Colonic mucosa (tissue), 4 donors: Measurements from ENCODE around the gene COMMD8. TPM values are rescaled to one million over a fixed set of nuclear protein-coding genes. Genes with fewer than 3 reads are reported as not detected.

Experiments used
- DNase-seq: peaks from one replicate; pipeline ENCODE4 v3.0.0-alpha.2; 2020
- H3K27ac ChIP-seq: fragments of 200-600 bp; one replicate; pipeline ENCODE4 v1.8.0; 2021
- H3K27me3 ChIP-seq: fragments of 200-600 bp; one replicate; pipeline ENCODE4 v1.8.0; 2021
- H3K36me3 ChIP-seq: fragments of 200-600 bp; one replicate; pipeline ENCODE4 v1.8.0; 2021
- H3K4me1 ChIP-seq: fragments of 200-600 bp; one replicate; pipeline ENCODE4 v1.8.0; 2021; ENCODE audit warnings: mild to moderate bottlenecking
- H3K4me3 ChIP-seq: fragments of 200-600 bp; one replicate; pipeline ENCODE4 v1.8.0; 2021
- H3K9ac ChIP-seq, 2 donors: one replicate each; pipeline ENCODE4 v1.7.0; 2013; ENCODE audit warnings: control low read depth in 2 of 2, low read depth in 2 of 2, low read length in 2 of 2
- H3K9me3 ChIP-seq: fragments of 200-600 bp; one replicate; pipeline ENCODE4 v1.8.0; 2021
- intact Hi-C: fragments of 100-400 bp; cut with DNase I; formaldehyde crosslinking; loops from one replicate; pipeline ENCODE4 v1.14.1; 2022
- total RNA-seq, 2 donors: library from RNA; stranded (reverse); fragmentation: NEBNext Ultra II Directional in 1 of 2; extraction: Animal tissue kit (Norgen Biotek cat#: 25700) in 1 of 2; gene quantifications; one replicate each; pipeline ENCODE4 v1.2.1, GENCODE V29; 2021
- TF ChIP-seq, protein P1 (sequence below): fragments of 200-600 bp; IDR thresholded peaks from one replicate; pipeline ENCODE4 v1.8.0; 2022; ENCODE audit warnings: antibody characterized with exemption, mild to moderate bottlenecking
- donor health status: healthy.
- donor health status: DM: no; HTN: no; CAD: no.
- donor health status: DM: no; HTN: no; CAD: no.

The COMMD8 gene
- total RNA-seq, 2 donors from 2014 or later = 18.6 to 21.8 TPM

DNA sequence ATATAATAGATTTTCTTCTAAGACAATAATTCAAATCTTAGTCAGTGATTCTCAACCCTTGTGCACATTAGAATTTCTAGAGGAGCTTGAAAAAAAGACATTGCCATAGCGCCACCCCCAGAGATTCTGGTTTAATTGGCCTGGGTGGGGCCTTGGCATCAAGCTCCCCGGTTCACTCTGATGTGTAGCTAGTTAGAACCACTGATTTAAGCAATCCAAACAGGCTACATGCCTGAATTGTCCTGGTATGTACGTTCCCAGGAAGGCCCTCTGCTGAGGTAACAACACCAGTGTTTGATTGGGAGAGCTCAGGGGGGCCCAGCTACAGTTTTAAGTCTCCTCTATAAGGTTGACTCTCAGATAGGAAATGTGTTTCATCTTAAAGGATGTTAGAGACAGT, 20.2 kb upstream of the COMMD8 start:
- Histone ChIP-seq H3K9me3 (no peaks in the 10 kb centered on the region), H3K4me1 (no peaks in the 10 kb centered on the region), H3K9ac (no peak overlapping the region), H3K27me3 (no peaks in the 10 kb centered on the region), H3K4me3 (no peak overlapping the region), H3K36me3 (no peaks in the 10 kb centered on the region), H3K27ac (no peak overlapping the region)
- no peak for DNase-seq
- TF ChIP-seq, protein P1, sequence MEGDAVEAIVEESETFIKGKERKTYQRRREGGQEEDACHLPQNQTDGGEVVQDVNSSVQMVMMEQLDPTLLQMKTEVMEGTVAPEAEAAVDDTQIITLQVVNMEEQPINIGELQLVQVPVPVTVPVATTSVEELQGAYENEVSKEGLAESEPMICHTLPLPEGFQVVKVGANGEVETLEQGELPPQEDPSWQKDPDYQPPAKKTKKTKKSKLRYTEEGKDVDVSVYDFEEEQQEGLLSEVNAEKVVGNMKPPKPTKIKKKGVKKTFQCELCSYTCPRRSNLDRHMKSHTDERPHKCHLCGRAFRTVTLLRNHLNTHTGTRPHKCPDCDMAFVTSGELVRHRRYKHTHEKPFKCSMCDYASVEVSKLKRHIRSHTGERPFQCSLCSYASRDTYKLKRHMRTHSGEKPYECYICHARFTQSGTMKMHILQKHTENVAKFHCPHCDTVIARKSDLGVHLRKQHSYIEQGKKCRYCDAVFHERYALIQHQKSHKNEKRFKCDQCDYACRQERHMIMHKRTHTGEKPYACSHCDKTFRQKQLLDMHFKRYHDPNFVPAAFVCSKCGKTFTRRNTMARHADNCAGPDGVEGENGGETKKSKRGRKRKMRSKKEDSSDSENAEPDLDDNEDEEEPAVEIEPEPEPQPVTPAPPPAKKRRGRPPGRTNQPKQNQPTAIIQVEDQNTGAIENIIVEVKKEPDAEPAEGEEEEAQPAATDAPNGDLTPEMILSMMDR = no peak
- intact Hi-C loops = no loop called here

DNA sequence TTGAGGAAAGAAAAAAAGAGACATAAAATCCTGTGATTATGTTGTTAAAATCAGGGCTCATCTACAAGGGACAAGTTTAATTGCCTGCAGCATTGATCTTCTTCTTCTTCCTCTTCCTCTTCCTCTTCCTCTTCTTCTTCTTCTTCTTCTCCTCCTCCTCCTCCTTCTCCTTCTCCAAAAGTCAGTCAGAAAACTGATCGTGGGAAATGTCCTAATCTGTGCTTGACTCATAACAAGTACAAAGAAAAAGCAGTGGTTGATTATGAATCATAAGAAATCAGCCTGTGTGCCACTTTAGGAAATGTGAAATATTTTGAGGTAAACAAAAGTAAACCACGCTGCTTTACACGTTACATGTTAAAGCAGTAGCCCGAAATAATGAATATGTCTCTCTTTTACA, 18.8 kb upstream of the COMMD8 start:
- Histone ChIP-seq H3K27ac (no peak overlapping the region), H3K4me1 (no peaks in the 10 kb centered on the region), H3K27me3 (no peaks in the 10 kb centered on the region), H3K9me3 (no peaks in the 10 kb centered on the region), H3K4me3 (no peak overlapping the region), H3K36me3 (no peaks in the 10 kb centered on the region), H3K9ac (no peak overlapping the region)
- TF ChIP-seq, protein P1 = no peak
- intact Hi-C loops = no loop called here
- DNase-seq = no peak

DNA sequence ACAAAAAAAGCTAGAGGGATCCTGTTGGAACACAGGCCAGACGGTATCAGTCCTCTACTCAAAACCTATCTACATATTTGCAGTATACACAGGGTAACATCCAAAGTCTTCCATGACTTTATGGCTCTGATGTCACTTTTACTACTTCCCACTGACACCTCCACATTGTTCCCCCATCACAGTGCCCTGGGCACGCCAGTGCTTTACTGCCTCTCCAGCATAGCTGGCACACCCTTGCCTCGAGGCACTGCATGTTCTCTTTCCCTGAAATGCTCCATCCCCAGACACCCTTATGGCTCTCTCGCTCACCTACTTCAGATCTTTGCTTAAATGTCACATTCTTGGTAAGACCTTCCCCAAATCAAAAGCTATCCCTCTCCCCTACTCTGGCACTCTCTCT, 15.3 kb upstream of the COMMD8 start:
- no peaks in the 10 kb centered on the region for H3K36me3 ChIP-seq
- TF ChIP-seq, protein P1 = no peak
- no peak overlapping the region for H3K27ac ChIP-seq
- intact Hi-C loops = no loop called here
- H3K27me3 ChIP-seq = no peaks in the 10 kb centered on the region
- H3K4me1 ChIP-seq = no peaks in the 10 kb centered on the region
- DNase-seq = no peak
- no peak overlapping the region for H3K9ac ChIP-seq
- H3K4me3 ChIP-seq = no peak overlapping the region
- no peaks in the 10 kb centered on the region for H3K9me3 ChIP-seq

DNA sequence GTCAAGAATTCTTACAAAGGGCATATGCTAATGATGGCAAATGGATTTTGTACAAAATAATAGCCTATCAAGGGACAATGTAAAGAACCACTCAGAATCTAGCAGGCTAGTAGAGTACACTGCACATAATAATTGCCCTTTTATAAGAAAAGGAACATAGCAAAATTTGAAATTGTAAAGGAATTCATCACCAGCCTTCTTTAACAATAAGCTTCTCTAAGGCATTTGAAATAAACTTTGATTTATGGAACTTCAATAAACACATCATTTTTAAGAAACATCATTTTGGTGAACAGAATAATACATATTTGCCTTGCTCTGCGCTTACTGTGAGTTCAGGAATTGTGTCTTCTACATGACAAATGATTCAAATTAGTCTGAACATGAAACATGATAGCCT, 11.9 kb upstream of the COMMD8 start:
- Histone ChIP-seq H3K4me3 (no peak overlapping the region), H3K27me3 (no peaks in the 10 kb centered on the region), H3K36me3 (no peaks in the 10 kb centered on the region), H3K27ac (no peak overlapping the region), H3K9me3 (no peaks in the 10 kb centered on the region), H3K4me1 (no peaks in the 10 kb centered on the region), H3K9ac (no peak overlapping the region)
- intact Hi-C loops = no loop called here
- no peak for DNase-seq
- TF ChIP-seq, protein P1 = no peak

DNA sequence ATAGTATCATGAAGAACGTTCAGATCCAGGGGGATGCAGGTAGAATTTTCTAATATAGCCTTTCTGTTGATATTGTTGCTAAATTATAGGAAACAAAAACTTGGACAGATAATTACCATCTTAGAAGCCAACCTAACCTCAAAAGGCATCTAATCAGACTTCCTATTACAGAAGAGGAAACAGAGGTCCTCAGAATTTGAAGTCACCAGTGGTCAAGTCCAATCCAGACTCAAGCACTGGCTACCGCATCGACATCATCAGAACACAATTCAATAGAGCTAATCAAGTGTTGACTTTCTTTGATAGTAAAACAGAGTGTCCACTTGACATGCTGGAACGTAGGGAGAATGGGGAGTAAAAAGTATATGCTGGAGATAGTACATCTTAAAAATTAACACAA, 11.3 kb upstream of the COMMD8 start:
- Histone ChIP-seq H3K36me3 (no peaks in the 10 kb centered on the region), H3K27me3 (no peaks in the 10 kb centered on the region), H3K9ac (no peak overlapping the region), H3K27ac (no peak overlapping the region), H3K9me3 (no peaks in the 10 kb centered on the region), H3K4me3 (no peak overlapping the region), H3K4me1 (no peaks in the 10 kb centered on the region)
- DNase-seq = no peak
- TF ChIP-seq, protein P1 = no peak
- intact Hi-C loops = no loop called here
